Fibroblast of lung (primary cell): ENCODE data around the gene RAB31. TPM values are rescaled to one million over a fixed set of nuclear protein-coding genes. Genes with fewer than 3 reads are reported as not detected.

Experiments used
- DNase-seq, 2 donors: peaks; one replicate each; pipeline versions ENCODE4 v3.0.0 to v3.0.0-alpha.2; 2010; ENCODE audit warnings: low read depth in 2 of 2
- H2AFZ ChIP-seq: 2 replicates; pipeline ENCODE4 v1.5.1; 2012; ENCODE audit warnings: low read length, control low read depth, inconsistent platforms
- H3K27ac ChIP-seq: 2 replicates; pipeline ENCODE4 v1.5.1; 2011; ENCODE audit warnings: low read length, control low read depth; ENCODE audit not compliant: insufficient read depth
- H3K27me3 ChIP-seq: 2 replicates; pipeline ENCODE4 v1.5.1; 2011; ENCODE audit warnings: mild to moderate bottlenecking, low read length; ENCODE audit not compliant: control insufficient read depth, insufficient read depth
- H3K36me3 ChIP-seq: 2 replicates; pipeline ENCODE4 v1.5.1; 2011; ENCODE audit warnings: low read length; ENCODE audit not compliant: control insufficient read depth, insufficient read depth
- H3K4me1 ChIP-seq: 2 replicates; pipeline ENCODE4 v1.5.1; 2011; ENCODE audit warnings: low read length; ENCODE audit not compliant: control insufficient read depth, insufficient read depth; ENCODE audit errors: extremely low read depth
- H3K4me2 ChIP-seq: 2 replicates; pipeline ENCODE4 v1.5.1; 2011; ENCODE audit warnings: low read length, control low read depth; ENCODE audit not compliant: insufficient read depth; ENCODE audit errors: extremely low read depth
- H3K4me3 ChIP-seq, 4 experiments: fragments of 200-600 bp in 1 of 4; sonication (generic) in 1 of 4; replicated peaks in 1 of 4; 2 replicates each; pipeline ENCODE4 v1.5.1; 2011 to 2016; ENCODE audit warnings: low read length in 4 of 4, low read depth in 3 of 4, mild to moderate bottlenecking in 3 of 4, control low read depth in 2 of 4, inconsistent platforms in 1 of 4, mixed read lengths in 1 of 4; ENCODE audit not compliant: insufficient read depth in 1 of 4; ENCODE audit errors: control extremely low read depth in 1 of 4
- H3K79me2 ChIP-seq: 2 replicates; pipeline ENCODE4 v1.5.1; 2012; ENCODE audit warnings: mild to moderate bottlenecking, low read length, inconsistent platforms; ENCODE audit not compliant: control insufficient read depth, insufficient read depth
- H3K9ac ChIP-seq: 2 replicates; pipeline ENCODE4 v1.5.1; 2011; ENCODE audit warnings: mild to moderate bottlenecking, low read length, control low read depth; ENCODE audit not compliant: insufficient read depth
- H3K9me3 ChIP-seq: 2 replicates; pipeline ENCODE4 v1.5.1; 2012; ENCODE audit warnings: low read depth, low read length; ENCODE audit not compliant: control insufficient read depth, insufficient read depth
- H4K20me1 ChIP-seq: 2 replicates; pipeline ENCODE4 v1.5.1; 2011; ENCODE audit warnings: low read length; ENCODE audit not compliant: control insufficient read depth, insufficient read depth; ENCODE audit errors: extremely low read depth
- EZH2 ChIP-seq: IDR thresholded peaks from 2 replicates; pipeline ENCODE4 v1.5.1; 2012; ENCODE audit warnings: low read length, control low read depth, mild to moderate bottlenecking; ENCODE audit errors: missing control alignments
- polyA plus RNA-seq, 2 donors: library from polyadenylated mRNA; depleted of rRNA in 1 of 2; stranded (reverse) in 1 of 2; unstranded in 1 of 2; fragments of >200 nt; gene quantifications; 2 replicates each; pipeline ENCODE4 v1.2.1, GENCODE V29; 2011 to 2012; ENCODE audit warnings: missing spikeins in 1 of 2
- total RNA-seq: library from RNA; depleted of rRNA; stranded (reverse); fragments of >200 nt; gene quantifications from 2 replicates; pipeline ENCODE4 v1.2.1, GENCODE V29; 2014
- TF ChIP-seq, protein P1 (sequence below), 2 donors: IDR thresholded peaks in 1 of 2; conservative IDR thresholded peaks in 1 of 2; 1 replicate in 1 of 2; 2 replicates in 1 of 2; pipeline ENCODE4 v1.5.1; 2011 to 2012; ENCODE audit warnings: low read length in 2 of 2, control low read depth in 1 of 2, inconsistent platforms in 1 of 2, low read depth in 1 of 2, mild to moderate bottlenecking in 1 of 2

RAB31 gene
- total and polyA plus RNA-seq, 2 donors (not counting 1 experiment from before 2014, with no cell fraction given), result 29.6 to 47.1 TPM

DNA sequence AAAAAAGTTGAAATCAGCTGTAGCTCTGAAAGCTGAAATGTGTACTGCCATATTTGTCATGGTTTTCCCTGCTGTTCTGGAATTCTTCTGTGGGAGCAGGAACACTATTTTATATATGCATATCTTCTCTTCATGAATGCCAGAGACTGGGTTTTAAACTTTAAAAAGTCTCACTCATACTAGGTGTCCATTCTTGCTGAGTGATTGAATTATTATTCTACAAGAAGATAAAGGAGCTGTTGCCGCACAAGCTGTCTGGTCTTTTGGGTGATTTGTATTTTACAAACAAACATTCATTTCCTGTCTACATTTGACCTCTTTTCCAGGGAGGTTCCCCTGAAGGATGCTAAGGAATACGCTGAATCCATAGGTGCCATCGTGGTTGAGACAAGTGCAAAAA, 137.2 kb downstream of the RAB31 start:
- Histone ChIP-seq H3K27me3 (no peaks in the 10 kb centered on the region), H3K9me3 (no peaks in the 10 kb centered on the region), H3K36me3 (no peaks in the 10 kb centered on the region), H3K27ac (no peak overlapping the region), H4K20me1 (no peaks in the 10 kb centered on the region), H3K4me3 (no peak overlapping the region), H3K79me2 (no peaks in the 10 kb centered on the region), H3K4me1 (no peaks in the 10 kb centered on the region), H3K9ac (no peak overlapping the region), H3K4me2 (no peak overlapping the region), H2AFZ (no peak overlapping the region)
- TF ChIP-seq, protein P1, sequence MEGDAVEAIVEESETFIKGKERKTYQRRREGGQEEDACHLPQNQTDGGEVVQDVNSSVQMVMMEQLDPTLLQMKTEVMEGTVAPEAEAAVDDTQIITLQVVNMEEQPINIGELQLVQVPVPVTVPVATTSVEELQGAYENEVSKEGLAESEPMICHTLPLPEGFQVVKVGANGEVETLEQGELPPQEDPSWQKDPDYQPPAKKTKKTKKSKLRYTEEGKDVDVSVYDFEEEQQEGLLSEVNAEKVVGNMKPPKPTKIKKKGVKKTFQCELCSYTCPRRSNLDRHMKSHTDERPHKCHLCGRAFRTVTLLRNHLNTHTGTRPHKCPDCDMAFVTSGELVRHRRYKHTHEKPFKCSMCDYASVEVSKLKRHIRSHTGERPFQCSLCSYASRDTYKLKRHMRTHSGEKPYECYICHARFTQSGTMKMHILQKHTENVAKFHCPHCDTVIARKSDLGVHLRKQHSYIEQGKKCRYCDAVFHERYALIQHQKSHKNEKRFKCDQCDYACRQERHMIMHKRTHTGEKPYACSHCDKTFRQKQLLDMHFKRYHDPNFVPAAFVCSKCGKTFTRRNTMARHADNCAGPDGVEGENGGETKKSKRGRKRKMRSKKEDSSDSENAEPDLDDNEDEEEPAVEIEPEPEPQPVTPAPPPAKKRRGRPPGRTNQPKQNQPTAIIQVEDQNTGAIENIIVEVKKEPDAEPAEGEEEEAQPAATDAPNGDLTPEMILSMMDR (conservative IDR thresholded peaks at IDR 0.05 in 1 of 2, IDR thresholded peaks at IDR 0.05 in 1 of 2; ENCODE audit: low read depth in 1 of 2, low read length in 2 of 2), result no peak
- no peak for TF ChIP-seq EZH2
- peak in 1 of 2 donors; percentile 13 for DNase-seq

DNA sequence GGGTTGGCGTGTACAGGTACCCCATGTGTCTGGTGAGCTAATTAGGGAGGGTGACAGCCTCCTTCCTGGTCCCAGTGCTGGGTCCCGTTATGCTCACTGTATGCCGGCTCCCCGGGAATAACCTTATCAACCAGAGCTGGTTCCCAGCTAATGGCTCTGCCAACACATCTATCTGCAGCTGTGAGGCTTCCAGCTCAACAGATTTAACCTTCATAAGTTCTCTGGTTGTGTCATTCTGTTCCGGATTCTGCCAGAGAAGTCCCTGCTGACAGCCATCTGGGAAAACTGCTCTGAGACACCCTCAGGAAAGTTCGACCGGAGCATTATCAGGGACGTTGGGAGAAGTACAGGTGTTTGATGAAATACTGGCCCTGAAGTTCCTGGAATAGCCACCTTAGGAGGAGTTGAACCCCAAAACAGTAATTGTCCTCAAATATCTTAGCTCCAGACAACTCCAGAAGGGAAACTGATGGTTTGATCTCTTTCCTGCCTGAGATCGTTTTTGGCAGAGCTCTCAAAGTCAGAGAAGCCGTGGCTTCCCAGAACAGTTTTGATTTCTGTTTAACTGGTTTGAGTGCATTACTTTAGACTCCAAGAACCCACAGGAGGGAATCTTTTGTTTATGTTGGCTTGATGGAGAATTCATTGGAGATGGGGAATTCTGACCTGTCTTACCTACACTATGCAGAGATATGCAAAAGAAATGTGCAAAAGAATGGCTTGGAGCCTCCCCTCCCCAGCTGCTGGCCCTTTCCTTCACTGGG, 138.2 kb downstream of the RAB31 start:
- TF ChIP-seq, protein P1 (conservative IDR thresholded peaks at IDR 0.05 in 1 of 2, IDR thresholded peaks at IDR 0.05 in 1 of 2; ENCODE audit: low read depth in 1 of 2, low read length in 2 of 2), result no peak
- no peak for TF ChIP-seq EZH2
- DNase-seq, result peak in 1 of 2 donors; percentile 71

DNA sequence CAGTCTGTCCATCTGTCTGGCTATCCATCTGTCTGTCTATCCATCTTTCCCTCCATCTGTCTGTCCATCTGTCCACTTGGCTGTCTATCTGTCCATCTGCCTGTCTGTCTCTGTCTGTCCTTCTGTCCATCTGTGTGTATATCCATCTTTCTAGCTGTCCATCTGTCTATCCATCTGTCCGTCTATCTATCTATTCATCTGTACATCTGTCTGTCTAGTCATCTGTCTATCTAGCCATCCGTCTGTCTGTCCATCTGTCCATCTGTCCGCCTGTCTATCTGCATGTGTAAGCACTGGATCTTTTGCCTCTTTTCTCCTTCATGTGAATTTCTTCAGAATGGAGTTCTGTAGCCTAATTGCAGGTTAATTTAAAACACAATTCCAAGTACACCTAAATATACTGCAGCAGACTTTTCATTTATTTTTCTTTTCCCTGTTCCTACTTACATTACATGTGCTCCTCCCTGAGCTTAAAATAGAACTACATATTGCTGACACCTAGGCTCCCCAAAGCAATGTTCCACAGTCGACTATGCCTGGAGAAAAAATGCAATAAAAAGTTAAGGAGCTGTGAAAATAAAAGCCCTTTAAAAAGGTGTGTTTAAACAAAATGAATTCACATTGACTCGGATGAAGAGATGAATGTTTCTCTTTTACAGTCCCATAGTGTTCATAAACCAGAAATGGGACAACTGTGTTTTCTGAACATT, 140.2 kb downstream of the RAB31 start:
- Histone ChIP-seq H3K9me3 (no peaks in the 10 kb centered on the region), H3K9ac (no peak overlapping the region), H3K36me3 (no peaks in the 10 kb centered on the region), H3K27me3 (no peaks in the 10 kb centered on the region), H4K20me1 (no peaks in the 10 kb centered on the region), H3K4me1 (no peaks in the 10 kb centered on the region), H3K27ac (no peak overlapping the region), H2AFZ (no peak overlapping the region), H3K79me2 (no peaks in the 10 kb centered on the region), H3K4me3 (no peak overlapping the region), H3K4me2 (no peak overlapping the region)
- DNase-seq, result no peak
- TF ChIP-seq, protein P1 (conservative IDR thresholded peaks at IDR 0.05 in 1 of 2, IDR thresholded peaks at IDR 0.05 in 1 of 2; ENCODE audit: low read depth in 1 of 2, low read length in 2 of 2), result no peak
- no peak for TF ChIP-seq EZH2

More for the DNA sequence above, 138.2 kb downstream of the RAB31 start:
- H3K27me3 ChIP-seq, result no peaks in the 10 kb centered on the region
- no peaks in the 10 kb centered on the region for H3K79me2 ChIP-seq
- no peaks in the 10 kb centered on the region for H3K4me1 ChIP-seq
- H3K9ac ChIP-seq, result no peak overlapping the region
- H2AFZ ChIP-seq, result no peak overlapping the region
- no peaks in the 10 kb centered on the region for H3K36me3 ChIP-seq
- no peak overlapping the region for H3K27ac ChIP-seq
- H3K4me3 ChIP-seq, result peak overlapping the region in 1 of 4 experiments; percentile 6
- H3K9me3 ChIP-seq, result no peaks in the 10 kb centered on the region
- H3K4me2 ChIP-seq, result no peak overlapping the region
- H4K20me1 ChIP-seq, result no peaks in the 10 kb centered on the region
